Measurements from ENCODE around the gene TNP2. TPM values are rescaled to one million over a fixed set of nuclear protein-coding genes. Genes with fewer than 3 reads are reported as not detected.

The TNP2 gene
- total and polyA plus RNA-seq, 2 of the 4 experiments (the other 2 are of a cell fraction), result not detected

DNA sequence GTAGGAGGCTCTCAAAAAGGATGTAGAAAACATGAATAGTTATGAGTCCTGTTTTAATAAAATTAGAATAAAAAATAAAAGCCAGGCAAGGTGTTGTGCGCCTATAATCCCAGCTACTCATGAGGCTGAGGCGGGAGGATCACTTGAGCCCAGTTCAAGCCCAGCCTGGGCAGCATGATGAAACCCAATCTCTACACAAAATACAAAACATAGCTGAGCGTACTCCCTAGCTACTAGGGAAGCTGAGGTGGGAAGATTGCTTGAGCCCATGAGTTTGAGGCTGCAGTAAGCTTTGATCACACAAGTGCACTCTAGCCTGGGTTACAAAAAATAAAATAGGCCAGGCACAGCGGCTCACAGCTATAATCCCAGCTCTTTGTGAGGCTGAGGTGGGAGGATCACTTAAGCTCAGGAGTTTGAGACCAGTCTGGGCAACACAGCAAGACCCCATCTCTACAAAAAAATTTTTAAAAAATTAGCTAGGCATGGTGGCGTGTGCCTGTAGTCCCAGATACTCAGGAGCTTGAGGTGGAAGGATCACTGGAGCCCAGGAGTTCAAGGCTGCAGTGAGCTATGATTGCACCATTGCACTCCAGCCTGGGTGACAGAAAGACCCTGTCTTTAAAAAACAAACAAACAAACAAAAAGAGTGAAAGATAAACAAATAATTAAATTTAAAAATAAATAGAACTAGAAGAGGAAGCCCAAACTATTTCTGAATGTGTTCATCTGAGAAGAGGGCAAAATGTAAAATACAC is 29.2 kb upstream of the TNP2 start:
- H2AFZ ChIP-seq (replicated peaks; ENCODE audit: low read length, poor library complexity), result no peak overlapping the region
- in situ Hi-C loops (cut with MboI; ENCODE audit: low sequenced_read_pairs) (no loop called here), dilution Hi-C loops (cut with HindIII; ENCODE audit: low sequenced_read_pairs, unreplicated experiment) (no loop called here), intact Hi-C loops (cut with micrococcal nuclease) (loop anchor here (5.0 kb wide), 1 partner anchor 54 kb away; no protein-coding TSS in a partner anchor)
- no peak overlapping the region for H3K23ac ChIP-seq (ENCODE audit: low read depth, low read length)
- TF ChIP-seq SMC3 (IDR thresholded peaks at IDR 0.05; ENCODE audit: low read depth, low read length), result no peak
- TF ChIP-seq, protein P1, sequence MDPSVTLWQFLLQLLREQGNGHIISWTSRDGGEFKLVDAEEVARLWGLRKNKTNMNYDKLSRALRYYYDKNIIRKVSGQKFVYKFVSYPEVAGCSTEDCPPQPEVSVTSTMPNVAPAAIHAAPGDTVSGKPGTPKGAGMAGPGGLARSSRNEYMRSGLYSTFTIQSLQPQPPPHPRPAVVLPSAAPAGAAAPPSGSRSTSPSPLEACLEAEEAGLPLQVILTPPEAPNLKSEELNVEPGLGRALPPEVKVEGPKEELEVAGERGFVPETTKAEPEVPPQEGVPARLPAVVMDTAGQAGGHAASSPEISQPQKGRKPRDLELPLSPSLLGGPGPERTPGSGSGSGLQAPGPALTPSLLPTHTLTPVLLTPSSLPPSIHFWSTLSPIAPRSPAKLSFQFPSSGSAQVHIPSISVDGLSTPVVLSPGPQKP (IDR thresholded peaks at IDR 0.05; ENCODE audit: borderline replicate concordance, low read depth, low read length), result no peak
- TF ChIP-seq, protein P2, sequence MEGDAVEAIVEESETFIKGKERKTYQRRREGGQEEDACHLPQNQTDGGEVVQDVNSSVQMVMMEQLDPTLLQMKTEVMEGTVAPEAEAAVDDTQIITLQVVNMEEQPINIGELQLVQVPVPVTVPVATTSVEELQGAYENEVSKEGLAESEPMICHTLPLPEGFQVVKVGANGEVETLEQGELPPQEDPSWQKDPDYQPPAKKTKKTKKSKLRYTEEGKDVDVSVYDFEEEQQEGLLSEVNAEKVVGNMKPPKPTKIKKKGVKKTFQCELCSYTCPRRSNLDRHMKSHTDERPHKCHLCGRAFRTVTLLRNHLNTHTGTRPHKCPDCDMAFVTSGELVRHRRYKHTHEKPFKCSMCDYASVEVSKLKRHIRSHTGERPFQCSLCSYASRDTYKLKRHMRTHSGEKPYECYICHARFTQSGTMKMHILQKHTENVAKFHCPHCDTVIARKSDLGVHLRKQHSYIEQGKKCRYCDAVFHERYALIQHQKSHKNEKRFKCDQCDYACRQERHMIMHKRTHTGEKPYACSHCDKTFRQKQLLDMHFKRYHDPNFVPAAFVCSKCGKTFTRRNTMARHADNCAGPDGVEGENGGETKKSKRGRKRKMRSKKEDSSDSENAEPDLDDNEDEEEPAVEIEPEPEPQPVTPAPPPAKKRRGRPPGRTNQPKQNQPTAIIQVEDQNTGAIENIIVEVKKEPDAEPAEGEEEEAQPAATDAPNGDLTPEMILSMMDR (conservative IDR thresholded peaks at IDR 0.05; ENCODE audit: low read depth, low read length), result no peak
- no peak for TF ChIP-seq RAD21 (IDR thresholded peaks at IDR 0.05; ENCODE audit: low read length)
- TF ChIP-seq MAFK (IDR thresholded peaks at IDR 0.05; ENCODE audit: low read depth, low read length), result no peak
- TF ChIP-seq RCOR1 (IDR thresholded peaks at IDR 0.05; ENCODE audit: insufficient replicate concordance, low read length), result no peak
- no peak for TF ChIP-seq MXI1 (IDR thresholded peaks at IDR 0.05; ENCODE audit: borderline replicate concordance, low read depth, low read length)
- no peak for TF ChIP-seq USF2 (IDR thresholded peaks at IDR 0.05; ENCODE audit: low read depth, low read length)
- no peak overlapping the region for H4K91ac ChIP-seq (ENCODE audit: insufficient read depth, low read depth, low read length)
- no peak overlapping the region for H2BK20ac ChIP-seq (ENCODE audit: low read depth, low read length)
- no peaks in the 10 kb centered on the region for H3K27me3 ChIP-seq (ENCODE audit: control insufficient read depth, insufficient read depth, low read length)
- BruUV-seq (replicated peaks), result no TSS peak
- no peaks in the 10 kb centered on the region for H3K36me3 ChIP-seq (ENCODE audit: control insufficient read depth, insufficient read depth, low read length)
- no peak for ATAC-seq (ENCODE audit: low read depth)
- H3K18ac ChIP-seq (ENCODE audit: low read depth, low read length), result no peak overlapping the region
- H3K9ac ChIP-seq (ENCODE audit: low read depth, low read length), result no peak overlapping the region
- H3K4me1 ChIP-seq (ENCODE audit: control insufficient read depth, insufficient read depth, low read length), result peaks cover 10% of the 10 kb centered on the region
- H4K20me1 ChIP-seq (ENCODE audit: insufficient read depth, low read length), result no peaks in the 10 kb centered on the region
- POLR2A ChIA-PET (ENCODE audit: unreplicated experiment), result no interaction called here
- H3K9me1 ChIP-seq (ENCODE audit: insufficient read depth, low read length), result no peaks in the 10 kb centered on the region
- H3K27ac ChIP-seq (ENCODE audit: insufficient read depth, low read length), result no peak overlapping the region
- no peak overlapping the region for H4K5ac ChIP-seq (ENCODE audit: low read depth, low read length)
- CTCF ChIA-PET, result interaction anchor here (0.6 kb wide), 1 partner anchor 37 kb away, joined by 3 read pairs; no protein-coding TSS in a partner anchor
- whole genome bisulfite sequencing, 2 experiments (ENCODE audit: extremely low coverage in 2 of 2, insufficient read length in 1 of 2), result no CpG with 5 or more reads among the region's 5 CpGs
- H3K56ac ChIP-seq (ENCODE audit: extremely low read depth, insufficient read depth, low read length), result no peak overlapping the region
- H3K9me3 ChIP-seq (ENCODE audit: control insufficient read depth, insufficient read depth, low read length), result no peaks in the 10 kb centered on the region
- no peaks in the 10 kb centered on the region for H3K79me1 ChIP-seq (ENCODE audit: low read depth in 1 of 2, low read length in 2 of 2)
- H2BK120ac ChIP-seq (ENCODE audit: low read depth, low read length), result no peak overlapping the region
- no peak overlapping the region for H3K4me2 ChIP-seq (ENCODE audit: low read depth, low read length)
- no peak overlapping the region for H2BK5ac ChIP-seq (ENCODE audit: low read depth, low read length, poor library complexity, severe bottlenecking)
- no peak overlapping the region for H2BK15ac ChIP-seq (ENCODE audit: low read depth, low read length)
- no peak overlapping the region for H3K4me3 ChIP-seq (ENCODE audit: insufficient read depth, low read depth, low read length)
- no peak for DNase-seq
- H3K14ac ChIP-seq (replicated peaks; ENCODE audit: low read depth, low read length), result no peak overlapping the region
- no peak overlapping the region for H3K4ac ChIP-seq (ENCODE audit: low read depth, low read length)
- no peak overlapping the region for H2AK9ac ChIP-seq (replicated peaks; ENCODE audit: low read depth, low read length, poor library complexity)
- no peak overlapping the region for H2AK5ac ChIP-seq (ENCODE audit: low read depth, low read length)
- no peak overlapping the region for H4K8ac ChIP-seq (ENCODE audit: low read depth in 2 of 2, low read length in 2 of 2)
